ENCODE results near the gene MAPK14. TPM values are rescaled to one million over a fixed set of nuclear protein-coding genes. Genes with fewer than 3 reads are reported as not detected.

The MAPK14 gene
- total and polyA plus RNA-seq, 2 of the 4 experiments (the other 2 are of a cell fraction): 28.4 to 74.4 TPM

- Histone ChIP-seq H4K91ac (ENCODE audit: insufficient read depth, low read depth, low read length) (peak overlapping the region; percentile 83; the same call in 1 of the 2 replicates), H3K27ac (ENCODE audit: insufficient read depth, low read length) (peak overlapping the region; percentile 94), H2BK15ac (ENCODE audit: low read depth, low read length) (no peak overlapping the region), H2BK120ac (ENCODE audit: low read depth, low read length) (peak overlapping the region; percentile 66; the same call in 1 of the 2 replicates), H3K23ac (ENCODE audit: low read depth, low read length) (peak overlapping the region; percentile 25), H3K9me3 (ENCODE audit: control insufficient read depth, insufficient read depth, low read length) (no peaks in the 10 kb centered on the region), H3K4me3 (ENCODE audit: insufficient read depth, low read depth, low read length) (peak overlapping the region; percentile 65), H3K56ac (ENCODE audit: extremely low read depth, insufficient read depth, low read length) (peak overlapping the region; percentile 64), H2BK5ac (ENCODE audit: low read depth, low read length, poor library complexity, severe bottlenecking) (peak overlapping the region; percentile 93), H3K14ac (replicated peaks; ENCODE audit: low read depth, low read length) (peak overlapping the region; percentile 41), H3K27me3 (ENCODE audit: control insufficient read depth, insufficient read depth, low read length) (no peaks in the 10 kb centered on the region), H3K36me3 (ENCODE audit: control insufficient read depth, insufficient read depth, low read length) (no peaks in the 10 kb centered on the region), H3K79me1 (ENCODE audit: low read depth in 1 of 2, low read length in 2 of 2) (peaks cover 0 to 13% of the 10 kb centered on the region in 2 experiments; a peak in 3 of 4 replicates), H4K8ac (ENCODE audit: low read depth in 2 of 2, low read length in 2 of 2) (peak overlapping the region; percentile 43 to 84; a peak in 1 of 4 replicates), H3K9ac (ENCODE audit: low read depth, low read length) (peak overlapping the region; percentile 98), H4K20me1 (ENCODE audit: insufficient read depth, low read length) (peaks cover 33% of the 10 kb centered on the region), H3K18ac (ENCODE audit: low read depth, low read length) (peak overlapping the region; percentile 84), H2AFZ (replicated peaks; ENCODE audit: low read length, poor library complexity) (peak overlapping the region; percentile 98), H2BK20ac (ENCODE audit: low read depth, low read length) (no peak overlapping the region), H3K9me1 (ENCODE audit: insufficient read depth, low read length) (0 out of 2 replicates have a peak, but pooled peaks cover 7% of the 10 kb centered on the region), H3K4ac (ENCODE audit: low read depth, low read length) (peak overlapping the region; percentile 83), H2AK9ac (replicated peaks; ENCODE audit: low read depth, low read length, poor library complexity) (peak overlapping the region; percentile 97), H3K4me2 (ENCODE audit: low read depth, low read length) (peak overlapping the region; percentile 83), H4K5ac (ENCODE audit: low read depth, low read length) (peak overlapping the region; percentile 77), H3K4me1 (ENCODE audit: control insufficient read depth, insufficient read depth, low read length) (peaks cover 7% of the 10 kb centered on the region; the same call in 1 of the 2 replicates), H2AK5ac (ENCODE audit: low read depth, low read length) (peak overlapping the region; percentile 88)
- CTCF ChIA-PET: interaction anchor here (0.6 to 4.1 kb wide), 5 partner anchors 24 to 357 kb away, joined by 3 to 28 read pairs (median 4); no protein-coding TSS in a partner anchor
- BruUV-seq (replicated peaks): no TSS peak
- ATAC-seq (ENCODE audit: low read depth): peak; percentile 13
- WGBS, 2 experiments (ENCODE audit: extremely low coverage in 2 of 2, insufficient read length in 1 of 2): 1% methylated on average over 11 of the region's 44 CpGs; no CpG with 5 or more reads in 1 of the 2 experiments
- DNase-seq: peak; percentile 12
- POLR2A ChIA-PET (ENCODE audit: unreplicated experiment): interaction anchor here (0.6 kb wide), 3 partner anchors 14 to 656 kb away, joined by 5 to 13 read pairs (median 7); no protein-coding TSS in a partner anchor
- dilution Hi-C loops (cut with HindIII; ENCODE audit: low sequenced_read_pairs, unreplicated experiment): no loop called here
- no peak for TF ChIP-seq MAFK (IDR thresholded peaks at IDR 0.05; ENCODE audit: low read depth, low read length)
- TF ChIP-seq ELK1 (IDR thresholded peaks at IDR 0.05; ENCODE audit: borderline replicate concordance, low read depth, low read length): no peak
- TF ChIP-seq BHLHE40 (IDR thresholded peaks at IDR 0.05; ENCODE audit: low read depth, low read length): no peak
- TF ChIP-seq USF2 (IDR thresholded peaks at IDR 0.05; ENCODE audit: low read depth, low read length): no peak
- TF ChIP-seq RCOR1 (IDR thresholded peaks at IDR 0.05; ENCODE audit: insufficient replicate concordance, low read length): no peak
- intact Hi-C loops (cut with micrococcal nuclease): loop anchor here (5.0 kb wide), 1 partner anchor 39 kb away; no protein-coding TSS in a partner anchor
- in situ Hi-C loops (cut with MboI; ENCODE audit: low sequenced_read_pairs): loop anchor here (5.0 to 10.0 kb wide), 2 partner anchors 69 to 167 kb away; partner anchors contain the start of gene BRPF3
Measured at GRCh38 chr6:36028088-36028876, 674 bp downstream of the MAPK14 start.
